Measurements from ENCODE around the gene SMG1. TPM values are rescaled to one million over a fixed set of nuclear protein-coding genes. Genes with fewer than 3 reads are reported as not detected.
"Not testable (repeated sequence)": the region's sequence is repeated elsewhere in the genome, so short reads cannot be mapped to it uniquely, and the experiment has no call there.

Gene SMG1
- total and polyA plus RNA-seq, 4 donors = 4.6 to 123 (median 57.3) TPM

DNA sequence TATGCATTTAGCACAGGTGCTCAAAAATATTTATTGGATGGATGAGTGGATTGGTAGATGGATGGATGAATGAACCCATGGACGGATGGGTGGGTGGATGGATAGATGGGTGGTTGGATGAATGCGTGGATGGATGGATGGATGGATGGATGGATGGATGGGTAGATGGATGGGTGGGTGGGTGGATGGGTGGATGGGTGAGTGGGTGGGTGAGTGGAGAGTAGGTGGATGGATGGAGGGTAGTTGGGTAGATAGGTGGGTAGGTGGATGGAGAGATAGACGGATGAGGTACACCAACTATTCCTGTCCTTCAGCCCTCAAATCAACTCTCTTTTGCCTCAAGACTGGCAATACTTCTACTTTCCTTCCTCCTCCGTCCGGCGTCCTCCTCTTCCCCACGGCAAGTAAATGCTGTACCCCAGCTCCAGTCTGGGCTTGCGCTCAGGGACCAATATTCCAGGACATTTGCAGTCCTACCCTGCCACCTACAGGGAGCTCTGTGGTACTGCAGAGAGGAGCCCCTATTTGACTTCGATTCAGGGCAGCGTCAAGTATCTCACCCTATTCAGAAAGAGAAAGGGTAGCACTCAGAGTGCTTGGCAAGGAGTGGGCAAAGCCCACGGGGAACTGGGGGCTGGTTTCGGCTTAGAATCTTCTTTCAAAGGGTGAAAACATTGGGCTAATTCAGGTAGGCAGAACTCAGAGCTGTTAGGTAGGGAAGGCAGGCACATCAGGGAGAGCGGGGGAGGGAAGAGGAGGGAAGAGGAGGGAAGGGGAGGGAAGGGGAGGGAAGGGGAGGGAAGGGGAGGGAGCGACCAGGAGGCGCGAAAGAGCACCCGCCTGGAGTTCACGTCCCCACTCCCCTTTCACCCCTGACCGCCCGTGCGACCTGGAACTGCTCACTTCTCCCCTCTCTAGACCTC lies 166.3 kb downstream of the SMG1 start:
- ATAC-seq (ENCODE audit: low FRiP score) = peak; percentile 89
- intact Hi-C loops (cut with DNase I); H3K4me1 ChIP-seq (ENCODE audit: control insufficient read depth in 1 of 2, insufficient read depth in 2 of 2, low read length in 2 of 2); H3K27ac ChIP-seq (ENCODE audit: low read depth in 1 of 2, low read length in 2 of 2); DNase-seq; H3K27me3 ChIP-seq (ENCODE audit: control insufficient read depth in 1 of 2, insufficient read depth in 2 of 2, low read length in 1 of 2); H3K9me3 ChIP-seq (ENCODE audit: control insufficient read depth, low read length); H3K36me3 ChIP-seq (ENCODE audit: control insufficient read depth in 1 of 2, insufficient read depth in 2 of 2, low read length in 1 of 2); H3K4me3 ChIP-seq (ENCODE audit: low read length in 2 of 2): not testable (repeated sequence)
- WGBS, 2 donors = 20% methylated on average over 15 to 19 of the region's 21 CpGs

DNA sequence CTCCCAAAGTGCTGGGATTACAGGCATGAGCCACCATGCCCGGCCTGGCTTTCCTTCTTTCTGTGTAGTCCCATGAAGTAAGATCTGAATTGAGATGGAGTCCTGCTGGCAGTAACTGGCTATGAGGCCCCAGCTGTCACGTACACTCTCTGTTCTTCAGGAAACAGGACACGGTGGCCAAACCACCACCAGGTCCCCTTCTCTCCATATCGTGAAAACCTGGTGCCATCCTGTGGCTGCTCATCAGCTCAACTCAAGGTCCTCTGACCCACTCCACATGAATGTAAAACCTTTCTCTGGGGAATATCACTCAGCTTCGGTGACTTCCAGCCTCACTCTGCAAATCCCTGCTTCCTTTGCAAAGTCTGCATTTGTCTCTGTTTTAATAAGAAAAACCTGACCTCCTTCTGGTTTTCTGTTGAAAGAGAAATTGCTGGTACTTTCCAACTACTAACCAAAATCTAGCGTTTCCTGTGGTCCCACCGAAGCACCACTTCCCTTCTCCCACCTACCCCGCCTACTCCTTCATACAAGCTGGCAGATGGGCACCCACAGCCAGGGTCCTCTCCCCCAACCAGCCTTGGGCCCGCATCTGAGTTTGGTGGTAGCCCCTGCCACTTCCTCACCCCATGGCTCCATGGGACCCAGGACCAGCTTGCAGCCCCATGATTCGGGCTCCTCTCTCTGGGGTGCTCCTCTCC lies 168.1 kb downstream of the SMG1 start:
- DNase-seq; H3K9me3 ChIP-seq (ENCODE audit: control insufficient read depth, low read length); intact Hi-C loops (cut with DNase I); H3K4me3 ChIP-seq (ENCODE audit: low read length in 2 of 2); H3K27me3 ChIP-seq (ENCODE audit: control insufficient read depth in 1 of 2, insufficient read depth in 2 of 2, low read length in 1 of 2); ATAC-seq (ENCODE audit: low FRiP score); H3K36me3 ChIP-seq (ENCODE audit: control insufficient read depth in 1 of 2, insufficient read depth in 2 of 2, low read length in 1 of 2); H3K27ac ChIP-seq (ENCODE audit: low read depth in 1 of 2, low read length in 2 of 2); H3K4me1 ChIP-seq (ENCODE audit: control insufficient read depth in 1 of 2, insufficient read depth in 2 of 2, low read length in 2 of 2): not testable (repeated sequence)
- WGBS, 2 donors = 38 to 57% methylated on average over 3 to 4 of the region's 10 CpGs

DNA sequence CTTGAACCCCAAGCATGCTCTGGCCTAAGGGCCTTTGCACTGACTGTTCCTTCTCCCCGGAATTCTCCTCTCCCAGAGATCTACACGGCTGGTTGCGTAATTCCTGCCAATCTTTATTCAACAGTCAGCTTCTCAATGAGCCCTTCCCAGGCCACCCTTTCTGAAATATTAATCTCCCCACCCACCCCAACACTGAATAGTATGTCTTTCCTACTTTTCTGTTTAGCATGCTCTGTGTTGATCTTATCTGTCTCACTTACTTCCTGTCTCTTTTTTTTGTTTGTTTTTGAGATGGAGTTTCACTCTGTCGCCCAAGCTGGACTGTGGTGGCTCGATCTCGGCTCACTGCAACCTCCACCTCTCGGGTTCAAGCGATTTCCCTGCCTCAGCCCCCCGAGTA lies 169.6 kb downstream of the SMG1 start:
- H3K4me1 ChIP-seq (ENCODE audit: control insufficient read depth in 1 of 2, insufficient read depth in 2 of 2, low read length in 2 of 2); H3K4me3 ChIP-seq (ENCODE audit: low read length in 2 of 2); H3K36me3 ChIP-seq (ENCODE audit: control insufficient read depth in 1 of 2, insufficient read depth in 2 of 2, low read length in 1 of 2); H3K27me3 ChIP-seq (ENCODE audit: control insufficient read depth in 1 of 2, insufficient read depth in 2 of 2, low read length in 1 of 2); ATAC-seq (ENCODE audit: low FRiP score); DNase-seq; H3K9me3 ChIP-seq (ENCODE audit: control insufficient read depth, low read length); H3K27ac ChIP-seq (ENCODE audit: low read depth in 1 of 2, low read length in 2 of 2); intact Hi-C loops (cut with DNase I): not testable (repeated sequence)
- 81 to 86% methylated on average over 9 of the region's 9 CpGs for WGBS, 2 donors

Other genes with a start within 250 kb of the SMG1 start
- gene RPS15A, start 136.1 kb downstream of the SMG1 start, total RNA-seq = 1,000 to 10,000 TPM in 1 of 2 donors, 100 to 1,000 TPM in 1; 879 to 1,023 TPM
- 1,000 to 10,000 TPM; 2,909 to 8,103 TPM for gene RPS15A, start 136.1 kb downstream of the SMG1 start, polyA plus RNA-seq
- gene ARL6IP1, start 124.9 kb downstream of the SMG1 start, total RNA-seq = 10 to 100 TPM; 58.6 to 69.4 TPM
- gene ARL6IP1, start 124.9 kb downstream of the SMG1 start, polyA plus RNA-seq = 10 to 100 TPM; 57.6 to 60.1 TPM
- gene TMC7, start 57.5 kb upstream of the SMG1 start, total RNA-seq = 1 to 10 TPM; 1.4 to 4.2 TPM
- under 1 TPM; 0.25 to 0.54 TPM for gene TMC7, start 57.5 kb upstream of the SMG1 start, polyA plus RNA-seq
- 10 to 100 TPM; 18.7 to 19.2 TPM for gene COQ7, start 141.2 kb upstream of the SMG1 start, total RNA-seq
- gene COQ7, start 141.2 kb upstream of the SMG1 start, polyA plus RNA-seq = 10 to 100 TPM; 12.2 to 16.8 TPM
- gene ITPRIPL2, start 187.6 kb upstream of the SMG1 start, total RNA-seq = 10 to 100 TPM; 71.5 to 88.9 TPM
- gene ITPRIPL2, start 187.6 kb upstream of the SMG1 start, polyA plus RNA-seq = 10 to 100 TPM; 15.7 to 19.1 TPM
- 1 to 10 TPM; 2.5 to 4.3 TPM for gene SYT17, start 241.8 kb upstream of the SMG1 start, total RNA-seq
- gene SYT17, start 241.8 kb upstream of the SMG1 start, polyA plus RNA-seq = 1 to 10 TPM; 2.5 to 2.6 TPM

Data from aorta (tissue), 5 donors.